SIG-M5 treated with dmso at 0.1 percent for 504 hours (cell line): ENCODE measurements around the gene ZDHHC19.
"Not testable (repeated sequence)": the region's sequence is repeated elsewhere in the genome, so short reads cannot be mapped to it uniquely, and the experiment has no call there.

Experiments used
- DNase-seq: peaks from one replicate; lab custom pipeline; 2025; ENCODE audit not compliant: unreplicated experiment; lab: John Stamatoyannopoulos, UW

Gene ZDHHC19

DNA sequence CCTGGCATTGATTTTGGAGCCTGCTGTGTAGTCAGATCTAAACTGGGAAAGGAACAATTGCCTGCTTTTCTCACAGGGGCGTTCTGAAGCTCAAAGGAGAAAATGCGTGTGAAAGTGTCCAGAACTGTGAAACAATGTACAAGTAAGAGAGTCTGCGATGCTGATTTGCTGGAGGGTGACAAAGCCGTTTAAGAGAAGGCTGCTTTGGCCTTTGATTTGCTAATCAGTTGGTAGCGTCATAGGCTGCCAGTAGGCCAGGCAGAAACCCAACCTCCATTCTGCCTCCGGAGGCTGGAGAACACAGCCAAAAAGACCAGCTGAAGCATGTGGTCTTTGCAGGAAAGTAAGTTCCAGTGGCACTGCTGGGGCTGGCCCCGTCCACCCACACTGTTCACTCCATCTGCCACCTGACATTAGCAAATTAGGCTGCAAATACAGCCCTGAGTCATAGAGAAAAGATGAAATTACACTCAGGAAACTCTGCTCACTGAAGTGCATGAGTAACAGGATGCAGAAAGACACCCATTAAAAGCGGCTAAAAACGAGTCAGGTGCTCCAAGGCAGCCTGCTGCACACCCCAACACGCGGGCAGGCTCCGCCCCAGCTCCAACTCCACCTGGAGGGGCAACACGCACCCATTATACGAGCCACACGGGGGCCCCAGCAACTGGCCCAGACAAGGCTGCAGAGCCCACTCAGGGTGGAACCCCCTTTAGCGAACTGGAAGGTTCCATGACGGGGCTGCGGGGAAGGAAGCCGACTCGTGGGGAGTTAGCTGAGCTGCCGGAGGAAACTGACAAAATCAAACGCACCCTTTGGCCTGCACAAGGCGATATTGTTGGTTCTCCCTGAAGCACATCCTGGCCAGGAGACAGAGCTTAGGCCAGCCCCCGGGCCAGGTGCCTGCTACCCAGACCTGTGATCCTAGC lies 31.6 kb downstream of the ZDHHC19 start:
- DNase-seq = no peak

DNA sequence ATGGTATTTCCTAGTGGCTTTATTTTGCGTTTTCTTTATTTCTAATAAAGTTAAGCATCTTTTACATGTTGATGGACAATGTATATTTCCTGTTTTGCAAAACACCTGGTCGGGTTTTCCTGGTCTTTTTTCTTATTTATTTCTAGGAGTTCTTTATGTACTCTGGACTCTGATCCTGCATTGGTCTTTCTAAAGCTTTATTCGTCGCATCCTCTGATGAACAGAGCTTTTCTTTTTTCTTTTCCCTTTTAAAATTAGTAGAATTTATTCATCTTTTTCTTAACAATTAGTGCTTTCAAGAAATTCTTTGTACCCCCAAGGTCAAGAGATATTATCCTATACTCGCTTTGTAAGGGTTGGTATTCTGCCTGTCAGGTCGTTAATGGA lies 32.2 kb downstream of the ZDHHC19 start:
- DNase-seq = no peak

DNA sequence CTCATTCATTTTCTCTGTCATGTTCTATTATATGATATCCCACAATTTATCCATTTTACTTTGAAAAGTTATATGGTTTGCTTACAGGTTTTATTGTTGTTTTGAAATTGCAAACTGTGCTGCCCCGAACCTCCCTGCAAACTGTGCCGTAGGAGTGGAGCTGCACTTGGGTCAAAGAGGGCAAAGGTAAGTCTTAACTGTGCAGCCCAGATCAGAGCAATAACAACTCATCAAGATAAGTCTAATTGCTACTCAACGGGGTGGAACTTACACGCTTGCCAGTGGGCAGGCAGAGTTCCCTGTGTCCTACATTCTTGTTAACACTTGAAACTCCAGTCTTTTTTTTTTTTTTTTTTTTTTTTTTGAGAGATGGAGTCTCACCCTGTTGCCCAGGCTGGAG lies 33.2 kb downstream of the ZDHHC19 start:
- DNase-seq = no peak

DNA sequence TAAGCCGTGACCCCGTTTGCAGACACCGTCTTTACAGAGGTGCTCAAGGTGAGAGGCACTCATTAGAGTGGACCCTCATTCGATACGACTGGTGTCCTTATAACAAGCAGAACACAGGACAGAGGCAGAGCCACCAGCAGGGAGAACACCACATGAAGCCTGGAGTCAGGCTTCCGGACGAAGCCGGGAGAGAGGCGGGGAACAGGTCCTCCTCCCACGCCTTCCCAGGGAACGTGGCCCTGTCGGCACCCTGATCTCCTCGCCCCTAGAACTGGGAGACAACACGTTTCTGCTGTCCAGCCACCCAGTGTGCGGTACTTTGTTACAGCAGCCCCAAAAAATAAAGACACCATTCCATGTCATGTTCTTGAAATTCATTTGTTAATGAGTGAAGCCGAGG lies 33.6 kb downstream of the ZDHHC19 start:
- DNase-seq = no peak

DNA sequence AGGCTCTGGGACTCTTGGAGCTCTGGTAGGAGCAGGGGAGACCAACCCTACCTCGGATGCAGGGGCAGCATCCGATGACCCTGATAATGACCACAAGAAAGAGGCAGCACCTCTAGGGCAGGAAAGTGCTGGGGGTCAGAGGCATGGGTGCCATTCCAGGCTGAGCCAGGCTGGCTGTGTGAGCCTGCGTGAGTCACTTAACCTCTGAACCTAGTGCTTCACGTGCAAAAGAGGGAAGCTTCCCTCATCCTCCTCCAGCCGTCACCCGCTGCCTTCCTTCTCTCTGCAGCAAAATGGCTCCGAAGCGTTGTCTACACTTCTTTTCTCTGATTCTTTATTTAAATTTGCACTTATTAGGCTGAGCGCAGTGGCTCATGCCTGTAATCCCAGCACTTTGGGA lies 35.5 kb downstream of the ZDHHC19 start:
- no peak for DNase-seq

DNA sequence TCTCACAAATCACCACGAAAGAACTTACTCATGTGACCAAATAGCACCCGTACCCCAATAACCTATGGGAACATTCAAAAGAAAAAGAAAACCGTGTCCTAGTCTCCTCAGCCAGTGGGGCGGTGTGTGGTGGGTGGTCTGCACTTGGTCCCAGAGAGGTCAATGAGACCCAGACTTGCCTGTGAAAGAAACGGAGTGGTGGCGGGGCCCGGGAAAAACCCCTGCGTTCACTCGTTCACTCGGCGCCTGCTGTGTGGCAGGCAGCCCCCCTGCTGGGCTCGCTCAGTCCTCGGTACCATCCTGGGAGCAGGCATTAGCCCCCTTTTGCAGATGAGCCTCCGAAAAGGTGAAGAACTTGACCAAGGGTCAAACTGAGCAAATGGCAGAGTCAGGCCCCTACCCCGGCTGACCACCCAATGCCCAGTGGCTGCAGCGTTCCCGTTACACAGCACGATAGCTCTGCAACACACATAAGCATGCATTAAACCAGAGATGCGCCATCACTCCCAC lies 36.0 kb downstream of the ZDHHC19 start:
- no peak for DNase-seq

DNA sequence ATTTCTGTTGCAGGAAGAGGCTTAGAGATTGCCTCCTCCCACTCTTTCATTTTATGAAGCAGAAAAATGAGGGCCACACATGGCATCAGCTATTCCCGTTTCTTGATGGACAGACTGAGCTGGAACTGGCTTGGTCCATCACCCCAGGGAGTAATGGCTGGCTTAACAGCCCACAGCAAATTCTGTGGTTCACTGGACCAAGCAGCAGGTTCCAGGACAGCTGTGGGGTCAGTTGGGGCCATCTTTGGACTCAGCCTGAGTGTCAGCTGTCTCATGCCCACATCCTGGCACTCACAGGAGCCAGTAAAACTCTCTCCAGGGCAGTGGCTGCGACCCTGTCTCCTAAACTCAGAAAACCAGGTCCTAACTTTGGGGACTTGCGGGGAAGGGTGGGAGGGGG lies 36.5 kb downstream of the ZDHHC19 start:
- DNase-seq = no peak

DNA sequence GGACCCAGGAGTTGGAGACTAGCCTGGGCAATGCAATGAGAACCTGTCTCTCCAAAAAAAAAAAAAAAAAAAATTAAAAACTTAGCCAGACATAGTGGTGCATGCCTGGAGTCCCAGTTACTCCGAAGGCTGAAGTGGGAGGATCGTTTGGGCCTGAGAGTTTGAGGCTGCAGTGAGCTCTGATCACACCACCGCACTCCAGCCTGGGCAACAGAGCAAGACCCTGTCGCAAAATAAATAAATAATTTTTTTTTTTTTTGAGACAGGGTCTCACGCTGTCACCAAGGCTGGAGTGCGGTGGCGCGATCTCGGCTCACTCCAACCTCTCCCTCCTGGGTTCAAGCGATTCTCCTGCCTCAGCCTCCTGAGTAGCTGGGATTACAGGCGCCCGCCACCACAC lies 40.9 kb downstream of the ZDHHC19 start:
- DNase-seq = not testable (repeated sequence)

DNA sequence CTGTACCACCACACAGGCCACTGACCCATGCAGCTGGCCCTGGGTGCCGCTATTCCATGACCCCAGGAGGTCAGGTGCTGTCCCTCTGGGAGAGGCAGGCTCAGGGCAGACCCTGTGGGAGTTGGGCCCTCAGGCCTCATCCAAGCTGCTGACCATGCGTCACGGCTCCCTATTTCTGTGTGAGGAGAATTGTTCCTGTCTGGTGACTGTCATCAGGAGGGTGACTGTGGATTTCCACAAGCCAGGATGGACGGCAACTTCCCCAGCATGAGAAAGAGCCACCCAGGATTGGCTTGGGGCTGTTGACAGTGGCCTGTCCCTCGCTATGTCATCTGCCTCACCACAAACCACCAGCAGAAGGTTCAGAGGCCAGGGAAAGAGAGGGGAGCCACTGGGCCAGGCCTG lies 41.4 kb downstream of the ZDHHC19 start:
- DNase-seq = no peak

DNA sequence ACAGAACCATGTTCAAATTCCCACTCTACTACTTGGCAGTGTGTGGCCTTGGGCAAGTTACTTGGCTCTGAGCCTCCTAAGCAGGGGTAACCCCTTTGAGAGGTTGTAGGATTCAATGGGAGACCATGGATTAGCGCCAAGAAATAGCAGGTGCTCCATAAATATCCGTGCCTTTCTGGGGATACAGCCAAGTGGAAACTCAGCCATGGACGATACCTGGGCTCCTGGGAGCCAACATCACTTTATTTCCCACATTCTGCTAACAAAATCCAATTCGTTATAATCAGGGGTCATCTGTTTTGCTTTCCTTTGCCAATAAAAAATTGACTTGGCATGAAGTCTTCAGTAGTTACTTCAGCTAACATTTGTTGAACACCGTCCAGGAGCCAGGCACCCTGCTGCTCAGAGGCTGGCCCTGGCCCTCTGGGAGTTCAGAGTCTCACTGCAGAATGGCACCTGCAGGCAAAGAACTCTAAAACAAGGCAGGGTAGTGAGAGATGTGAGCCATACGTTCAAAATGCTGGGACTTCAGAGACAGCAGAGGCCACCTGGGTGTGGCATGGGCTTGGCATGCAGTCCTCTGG lies 42.3 kb downstream of the ZDHHC19 start:
- DNase-seq = no peak

DNA sequence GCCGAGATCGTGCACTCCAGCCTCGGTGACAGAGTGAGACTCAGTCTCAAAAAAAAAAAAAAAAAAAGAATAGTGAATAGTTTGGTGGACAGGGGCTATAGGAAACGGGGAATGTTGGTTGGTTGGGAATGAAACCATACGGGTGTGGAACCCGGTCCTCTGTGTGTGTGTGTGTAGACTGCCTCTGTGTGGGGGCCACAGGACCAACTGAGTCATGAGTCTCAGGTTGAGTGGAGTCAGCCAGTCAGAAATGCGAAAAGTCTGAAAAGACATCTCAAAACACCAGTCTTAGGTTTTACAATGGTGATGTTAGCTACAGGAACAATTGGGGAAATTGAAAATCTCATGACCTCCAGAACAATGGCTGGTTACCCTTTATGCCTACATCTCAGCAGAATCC lies 44.5 kb downstream of the ZDHHC19 start:
- no peak for DNase-seq

DNA sequence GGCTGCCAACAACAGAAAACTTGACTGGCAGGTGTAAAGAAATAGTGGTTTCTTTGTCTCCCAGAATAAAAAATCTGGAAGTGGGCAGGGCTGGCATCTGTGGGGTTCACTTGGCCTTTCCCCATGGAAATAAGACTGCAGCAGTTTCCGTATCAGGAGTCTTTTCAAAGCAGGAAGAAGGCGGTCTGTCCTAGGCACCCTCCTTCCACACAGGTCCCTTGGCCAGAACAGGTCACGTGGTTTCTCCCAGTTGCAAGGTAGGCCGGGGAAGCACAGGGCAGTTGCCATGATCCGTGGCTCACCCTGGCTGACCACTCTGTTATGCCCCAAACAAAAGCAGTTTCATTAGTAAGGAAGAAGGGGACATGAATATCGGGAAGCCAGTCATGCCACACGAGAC lies 45.4 kb downstream of the ZDHHC19 start:
- DNase-seq = no peak

DNA sequence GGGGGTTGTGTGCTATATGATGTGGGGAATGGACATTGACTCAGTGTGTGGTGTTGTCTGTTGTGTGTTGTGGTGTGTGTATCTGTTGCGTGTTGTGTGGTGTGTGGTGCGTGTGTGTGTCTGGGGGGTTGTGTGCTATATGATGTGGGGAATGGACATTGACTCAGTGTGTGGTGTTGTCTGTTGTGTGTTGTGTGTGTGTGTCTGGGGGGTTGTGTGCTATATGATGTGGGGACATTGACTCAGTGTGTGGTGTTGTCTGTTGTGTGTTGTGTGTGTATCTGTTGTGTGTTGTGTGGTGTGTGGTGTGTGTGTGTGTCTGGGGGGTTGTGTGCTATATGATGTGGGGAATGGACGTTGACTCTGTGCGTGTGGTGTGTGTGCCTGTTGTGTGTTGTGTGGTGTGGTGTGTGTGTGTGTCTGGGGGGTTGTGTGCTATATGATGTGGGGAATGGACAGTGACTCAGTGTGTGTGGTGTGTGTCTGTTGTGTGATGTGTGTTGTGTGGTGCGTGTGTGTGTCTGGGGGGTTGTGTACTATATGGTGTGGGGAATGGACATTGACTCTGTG lies 46.1 kb downstream of the ZDHHC19 start:
- DNase-seq = not testable (repeated sequence)

DNA sequence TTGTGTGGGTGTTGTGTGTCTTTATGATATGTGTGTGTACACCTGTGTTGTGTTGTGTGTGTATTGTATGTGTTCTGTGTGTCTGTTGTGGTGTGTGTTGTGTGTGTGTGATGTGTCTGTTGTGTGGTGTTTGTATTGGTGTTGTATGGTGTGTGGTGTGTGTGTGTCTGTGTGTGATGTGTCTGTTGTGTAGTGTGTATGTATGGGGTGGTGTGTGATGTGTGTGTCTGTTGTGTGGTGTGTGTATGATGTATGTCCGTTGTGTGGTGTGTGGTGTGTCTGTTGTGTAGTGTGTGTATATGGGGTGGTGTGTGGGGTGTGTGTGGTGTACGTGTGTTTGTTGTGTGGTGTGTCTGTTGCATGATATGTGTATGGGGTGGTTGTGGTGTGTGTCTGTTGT lies 46.6 kb downstream of the ZDHHC19 start:
- no peak for DNase-seq

DNA sequence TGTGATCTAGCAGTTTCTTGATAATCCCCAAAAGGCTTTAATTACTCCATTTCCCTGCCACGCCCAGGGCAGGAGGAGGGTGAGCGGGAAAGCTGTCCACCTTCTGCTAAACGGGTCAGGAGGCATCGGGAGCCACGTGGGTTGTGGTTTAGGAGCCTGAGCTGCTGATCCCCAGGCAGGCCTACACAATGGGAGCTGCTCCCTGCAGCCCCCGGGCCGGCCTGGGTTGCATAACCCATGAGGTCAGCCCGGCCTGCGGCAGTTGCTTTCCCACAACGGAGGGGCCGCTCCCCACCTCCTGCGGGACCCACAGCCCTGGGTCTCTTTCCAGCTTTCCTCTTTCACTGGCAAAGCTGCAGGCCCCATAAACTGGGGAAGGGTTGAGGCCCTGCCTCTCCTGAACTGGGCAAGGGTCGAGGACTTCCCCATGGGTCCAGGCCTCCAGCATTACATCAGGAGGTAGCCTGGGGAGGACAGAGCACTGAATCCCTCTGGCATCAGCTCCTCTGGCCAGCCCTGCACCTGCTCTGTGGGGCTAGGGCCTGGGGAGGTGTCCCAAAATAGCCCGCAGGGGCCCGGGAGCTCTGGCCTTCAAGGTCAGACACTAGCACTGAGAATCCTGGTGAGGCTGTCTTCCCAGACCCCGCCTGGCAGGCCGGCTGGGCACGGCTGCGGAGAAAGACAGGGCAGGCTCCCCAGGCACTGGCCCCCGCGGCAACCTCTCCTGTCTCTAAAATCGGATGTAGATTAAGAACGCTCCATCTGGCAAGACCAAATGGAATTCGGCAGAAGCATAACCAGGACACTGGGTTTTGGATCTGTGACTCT lies 47.3 kb downstream of the ZDHHC19 start:
- DNase-seq = peak; percentile 50

DNA sequence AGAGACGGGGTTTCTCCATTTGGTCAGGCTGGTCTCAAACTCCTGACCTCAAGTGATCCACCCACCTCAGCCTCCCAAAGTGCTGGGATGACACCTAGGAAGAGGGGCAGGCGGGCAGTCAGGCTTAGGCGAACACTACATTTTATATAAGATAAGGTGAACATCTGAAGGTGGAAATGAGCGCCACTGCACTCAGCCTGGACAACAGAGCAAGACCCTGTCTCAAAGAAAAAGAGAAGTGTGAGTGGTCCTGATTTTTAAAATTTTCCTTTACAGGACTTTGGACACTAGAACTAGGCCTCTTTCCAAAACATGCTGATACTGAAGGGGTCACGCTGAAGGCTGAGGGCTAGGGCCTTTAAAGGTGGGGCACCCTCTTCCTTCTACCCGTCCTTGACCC lies 48.0 kb downstream of the ZDHHC19 start:
- DNase-seq = no peak

DNA sequence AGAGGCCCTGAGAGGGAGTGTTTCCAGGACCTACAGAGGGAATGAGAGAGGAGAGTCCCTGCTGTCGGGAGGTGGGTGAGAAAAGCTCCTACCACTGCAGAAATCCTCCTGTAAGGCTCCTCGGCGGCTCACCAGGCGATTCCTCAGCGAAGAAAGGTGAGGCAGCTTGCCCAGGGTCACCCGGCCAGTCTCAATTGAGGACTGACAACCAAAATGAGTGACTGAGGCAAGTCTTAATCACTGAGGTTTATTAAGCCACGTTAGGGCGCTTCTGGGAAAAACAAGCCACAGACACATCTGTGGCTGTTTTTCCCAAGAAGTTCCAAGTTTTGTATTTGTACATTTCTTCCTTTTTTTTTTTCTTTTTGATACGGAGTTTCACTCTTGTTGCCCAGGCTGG lies 48.5 kb downstream of the ZDHHC19 start:
- no peak for DNase-seq

DNA sequence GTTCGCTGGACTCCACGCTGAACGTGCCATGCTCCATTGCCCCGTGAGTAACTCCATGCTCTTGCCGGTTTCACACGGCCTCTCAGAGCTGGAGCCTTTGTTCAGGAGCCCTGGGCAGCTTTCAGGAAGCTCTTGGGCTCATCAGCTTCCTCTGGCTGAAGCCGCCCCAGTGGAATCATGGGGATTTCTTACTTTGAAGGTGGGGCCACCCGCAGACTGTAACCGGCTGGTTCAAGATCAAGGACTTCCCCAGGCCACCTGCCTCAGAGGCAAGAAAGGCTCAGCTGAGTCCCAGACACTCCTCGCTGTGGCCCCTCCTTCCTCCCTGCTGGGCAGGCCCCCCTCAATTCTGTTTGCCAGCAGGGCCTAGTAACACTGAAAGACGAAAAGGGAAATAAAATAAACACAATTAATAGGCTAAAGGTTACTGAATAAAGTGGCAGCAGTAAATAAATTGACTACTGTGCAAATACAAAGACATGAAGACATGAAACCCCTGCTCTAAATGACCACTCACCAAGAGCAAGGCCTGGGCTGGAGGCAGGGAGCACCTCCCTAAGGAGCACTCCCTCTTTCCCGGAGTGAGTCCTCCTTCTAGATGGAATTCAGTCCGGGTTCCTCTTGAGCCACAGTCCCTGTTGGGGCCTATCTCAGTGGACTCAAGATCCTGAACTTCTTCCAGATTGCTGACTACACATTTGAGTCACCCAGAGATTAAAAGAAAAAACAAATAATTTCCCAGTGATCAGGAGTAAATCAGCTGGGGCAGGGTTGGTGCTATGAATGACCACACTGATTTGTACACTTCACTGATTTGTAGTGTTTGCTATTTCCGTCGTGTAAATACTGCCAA lies 51.0 kb downstream of the ZDHHC19 start:
- peak; percentile 55 for DNase-seq

DNA sequence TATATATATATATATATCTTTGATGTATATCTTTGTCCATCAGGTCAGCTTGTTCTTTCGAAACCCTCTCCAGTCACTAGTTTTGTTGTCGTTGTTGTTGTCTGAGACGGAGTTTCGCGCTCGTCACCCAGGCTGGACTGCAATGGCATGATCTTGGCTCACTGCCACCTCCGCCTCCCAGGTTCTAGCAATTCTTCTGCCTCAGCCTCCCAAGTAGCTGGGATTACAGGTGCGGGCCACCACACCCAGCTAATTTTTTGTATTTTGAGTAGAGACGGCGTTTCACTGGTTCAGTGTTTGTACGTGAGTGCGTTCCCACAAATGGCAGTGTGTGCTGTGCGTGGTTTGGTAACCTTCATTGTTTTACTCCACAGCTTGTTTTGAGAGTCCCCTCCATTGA lies 51.7 kb downstream of the ZDHHC19 start:
- no peak for DNase-seq

DNA sequence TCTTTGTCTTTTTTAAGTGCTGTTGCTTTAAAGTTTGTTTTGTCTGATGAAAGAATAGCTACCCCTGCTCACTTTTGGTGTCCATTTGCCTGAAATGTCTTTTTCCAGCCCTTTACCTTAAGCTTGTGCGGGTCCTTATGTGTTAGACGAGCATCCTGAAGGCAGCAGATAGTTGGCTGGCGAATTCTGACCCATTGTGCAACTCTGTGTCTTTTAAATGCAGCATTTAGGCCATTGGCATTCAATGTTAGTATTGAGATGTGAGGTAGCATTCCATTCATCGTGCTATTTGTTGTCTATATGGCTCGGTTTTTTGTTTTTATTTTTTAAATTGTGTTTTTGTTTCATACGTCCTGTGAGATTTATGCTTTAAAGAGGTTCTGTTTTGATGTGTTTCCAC lies 55.0 kb downstream of the ZDHHC19 start:
- no peak for DNase-seq
